ENCODE measurements around the gene PIGQ.
"Not testable (repeated sequence)": the region's sequence is repeated elsewhere in the genome, so short reads cannot be mapped to it uniquely, and the experiment has no call there.

Gene PIGQ

DNA sequence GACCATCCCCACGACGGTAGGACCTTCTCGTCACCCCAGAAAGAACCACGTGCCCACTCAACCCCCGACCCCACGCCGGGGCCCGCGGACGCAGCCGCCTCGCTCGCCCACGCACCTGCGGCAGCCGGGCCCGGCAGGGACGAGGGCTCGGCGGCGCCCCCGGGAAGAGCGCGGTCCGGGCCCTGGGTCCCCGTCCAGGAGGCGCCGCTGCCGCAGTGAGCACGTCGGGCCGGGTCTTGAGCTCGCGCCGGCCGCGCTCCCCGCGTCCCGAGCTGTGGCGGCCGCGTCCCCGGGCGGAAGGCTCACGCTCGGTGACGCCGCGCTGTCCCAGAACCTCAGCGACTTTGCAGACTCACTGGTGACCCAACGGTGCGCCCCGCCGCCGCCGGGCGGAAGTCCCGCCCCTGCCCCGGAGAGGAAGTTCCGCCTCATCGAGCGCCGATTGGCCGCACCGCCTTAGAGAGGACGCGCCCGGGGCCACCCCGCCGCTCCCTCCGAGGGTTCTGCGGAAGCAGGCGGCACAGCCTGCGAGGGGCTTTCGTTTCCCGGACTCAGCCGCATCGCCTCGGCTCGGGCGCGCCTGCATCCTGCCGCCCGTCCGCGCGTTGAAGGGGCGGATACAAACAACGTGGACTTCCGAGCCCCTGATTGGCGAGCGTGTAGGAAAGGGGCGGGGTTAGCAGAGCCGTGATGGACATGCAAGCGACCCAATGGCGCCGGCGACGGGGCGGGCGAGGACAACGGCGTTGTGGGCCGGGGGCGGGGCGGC, 19.3 kb downstream of the PIGQ start:
- DNase-seq: peak; percentile 98

DNA sequence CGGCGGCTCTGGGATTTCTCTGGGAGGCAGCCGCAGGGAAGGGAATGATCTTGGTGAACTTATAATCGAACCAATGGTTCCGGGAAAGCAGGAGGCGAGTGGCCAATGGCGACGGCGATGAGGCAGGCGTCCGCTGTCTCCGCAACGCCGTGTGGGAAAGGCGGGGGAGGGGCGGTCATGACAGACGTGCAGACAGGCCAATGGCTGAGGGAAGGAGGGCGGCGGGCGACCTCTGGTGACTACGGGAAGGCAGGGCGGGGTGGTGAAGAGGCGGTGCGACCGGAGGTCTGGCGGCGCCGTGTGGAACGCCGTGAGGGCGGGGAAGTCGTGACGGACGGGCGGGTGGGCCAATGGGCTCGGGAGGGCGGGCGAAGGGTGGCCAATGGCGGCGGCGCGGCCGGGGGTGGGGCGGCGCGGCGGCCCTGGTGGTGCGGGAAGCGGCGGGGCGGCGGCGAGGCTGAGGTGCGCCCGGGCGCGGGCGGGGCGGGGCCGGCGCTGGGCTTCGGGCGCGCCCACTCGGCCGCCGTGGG, 20.0 kb downstream of the PIGQ start, which contains the start of gene RAB40C:
Gene RAB40C (plus strand): TSS at position 409 of the 530 bp plus-strand sequence. CDS start 226 bp downstream, outside the sequence.
- peak; percentile 98 to 99 for DNase-seq

DNA sequence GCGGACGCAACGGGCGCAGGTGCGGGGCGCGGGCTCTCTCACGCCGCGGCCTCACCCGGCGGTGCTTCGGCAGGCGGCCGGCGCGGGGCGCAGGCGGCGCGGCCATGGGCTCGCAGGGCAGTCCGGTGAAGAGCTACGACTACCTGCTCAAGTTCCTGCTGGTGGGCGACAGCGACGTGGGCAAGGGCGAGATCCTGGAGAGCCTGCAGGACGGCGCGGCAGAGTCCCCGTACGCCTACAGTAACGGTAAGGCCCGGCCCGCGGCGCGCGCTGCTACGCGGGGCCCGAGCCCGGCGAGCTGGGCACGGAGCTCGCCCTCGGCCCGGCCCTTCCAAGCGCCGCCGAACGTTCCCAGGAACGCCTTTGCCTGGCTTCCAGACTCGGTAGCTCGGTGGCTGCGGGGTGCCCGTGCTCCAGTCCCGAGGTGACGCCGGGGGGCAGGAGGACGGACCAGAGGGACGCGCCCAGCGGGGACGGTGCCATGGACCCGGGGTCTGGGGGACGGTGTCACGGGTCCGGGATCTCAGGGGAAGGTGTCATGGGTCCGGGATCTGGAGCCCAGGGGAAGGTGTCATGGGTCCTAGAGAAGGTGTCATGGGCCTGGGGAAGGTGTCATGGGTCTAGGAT, 20.5 kb downstream of the PIGQ start:
- no peak for DNase-seq

DNA sequence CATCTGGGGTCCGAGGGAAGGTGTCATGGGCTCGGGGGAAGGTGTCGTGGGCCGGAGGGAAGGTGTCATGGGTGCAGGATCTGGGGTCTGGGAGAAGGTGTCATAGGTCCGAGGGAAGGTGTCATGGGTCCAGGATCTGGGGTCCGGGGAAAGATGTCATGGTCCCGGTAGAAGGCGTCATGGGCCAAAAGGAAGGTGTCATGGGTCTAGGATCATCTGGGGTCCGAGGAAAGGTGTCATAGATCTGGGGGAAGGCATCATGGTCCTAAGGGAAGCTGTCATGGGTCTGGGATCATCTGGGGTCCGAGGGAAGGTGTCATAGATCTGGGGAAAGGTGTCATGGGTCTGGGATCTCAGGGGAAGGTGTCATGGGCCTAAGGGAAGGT, 21.0 kb downstream of the PIGQ start:
- DNase-seq: no peak

DNA sequence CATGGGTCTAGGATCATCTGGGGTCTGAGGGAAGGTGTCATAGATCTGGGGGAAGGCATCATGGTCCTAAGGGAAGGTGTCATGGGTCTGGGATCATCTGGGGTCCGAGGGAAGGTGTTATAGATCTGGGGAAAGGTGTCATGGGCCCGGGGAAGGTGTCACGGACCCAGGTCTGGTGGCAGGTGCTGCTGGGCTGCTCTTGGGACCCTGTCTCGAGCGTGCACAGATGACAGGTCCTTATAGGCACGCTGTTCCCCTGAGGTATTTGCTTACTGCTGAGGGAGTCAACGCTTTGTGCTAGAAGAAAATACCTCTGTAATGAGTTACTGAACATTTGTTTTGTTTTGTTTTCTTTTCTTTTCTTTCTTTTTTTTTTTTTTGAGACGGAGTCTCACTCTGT, 21.5 kb downstream of the PIGQ start:
- DNase-seq: no peak

DNA sequence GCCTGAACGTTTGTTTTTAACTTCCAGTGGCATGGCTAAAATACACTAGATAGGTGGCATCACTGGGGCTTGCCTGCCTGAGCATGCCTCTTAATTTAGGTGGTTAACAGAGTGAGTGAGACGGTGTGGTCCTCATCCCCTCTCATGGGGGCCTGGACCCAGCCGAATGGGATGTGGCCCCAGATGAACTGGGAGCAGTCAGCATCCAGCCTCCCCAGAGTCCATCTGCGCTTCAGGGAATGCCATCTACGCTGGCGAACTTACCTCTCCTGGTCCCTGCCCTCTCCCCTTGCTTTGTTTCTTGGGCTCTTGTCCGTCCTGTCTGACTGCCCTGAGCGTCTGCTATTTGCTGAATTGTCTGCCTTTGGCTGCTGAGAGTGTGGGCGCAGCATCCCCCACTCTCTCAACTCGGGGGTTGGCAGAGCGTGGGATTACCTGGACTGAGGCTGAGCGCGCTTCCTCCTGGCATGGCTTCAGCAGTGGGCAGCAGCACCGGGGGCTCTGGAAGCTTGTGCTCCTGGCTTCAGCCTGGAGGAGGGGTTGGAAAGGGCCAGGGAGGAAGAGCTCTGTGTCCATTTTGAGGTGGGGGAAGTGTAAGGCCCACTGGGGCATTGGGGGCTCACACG, 22.2 kb downstream of the PIGQ start:
- DNase-seq: no peak

DNA sequence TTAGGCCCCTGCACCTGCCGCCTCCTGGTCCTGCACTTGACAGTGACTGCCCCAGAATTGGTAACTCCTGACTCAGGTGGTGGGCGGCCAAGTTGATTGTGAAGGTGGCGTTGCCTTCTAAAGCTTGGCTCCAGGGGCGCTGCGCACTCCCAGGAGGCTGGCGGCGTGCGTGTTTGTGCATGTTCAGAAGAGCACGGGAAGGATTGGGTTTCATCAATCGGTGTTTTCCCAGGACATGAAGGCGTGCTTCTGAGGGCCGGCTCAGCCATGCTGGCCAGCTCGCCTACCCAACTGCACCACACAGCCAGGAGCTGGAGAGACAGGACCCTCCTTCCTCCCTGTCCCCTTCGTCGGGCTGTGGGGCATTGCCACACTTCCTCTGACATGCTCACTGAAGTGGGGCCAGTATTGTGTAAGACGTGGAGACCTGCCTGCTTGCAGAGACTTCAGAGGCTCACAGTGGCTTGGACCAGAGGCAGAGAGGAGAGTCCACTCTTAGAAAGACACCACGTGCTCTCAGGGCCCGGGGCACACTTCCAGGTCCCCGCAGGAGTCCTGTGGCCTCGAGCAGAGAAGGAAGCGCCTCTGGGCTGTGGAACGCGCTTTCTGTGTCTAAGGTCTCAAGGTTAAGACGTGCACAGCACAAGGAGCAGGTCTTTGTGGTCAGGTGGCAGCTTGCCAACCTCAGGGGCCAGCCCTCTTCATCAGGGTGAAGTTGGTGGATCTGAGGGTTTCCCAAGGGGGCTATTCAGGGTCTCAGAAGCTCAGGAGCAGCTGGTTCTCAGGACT, 22.9 kb downstream of the PIGQ start:
- DNase-seq: no peak

DNA sequence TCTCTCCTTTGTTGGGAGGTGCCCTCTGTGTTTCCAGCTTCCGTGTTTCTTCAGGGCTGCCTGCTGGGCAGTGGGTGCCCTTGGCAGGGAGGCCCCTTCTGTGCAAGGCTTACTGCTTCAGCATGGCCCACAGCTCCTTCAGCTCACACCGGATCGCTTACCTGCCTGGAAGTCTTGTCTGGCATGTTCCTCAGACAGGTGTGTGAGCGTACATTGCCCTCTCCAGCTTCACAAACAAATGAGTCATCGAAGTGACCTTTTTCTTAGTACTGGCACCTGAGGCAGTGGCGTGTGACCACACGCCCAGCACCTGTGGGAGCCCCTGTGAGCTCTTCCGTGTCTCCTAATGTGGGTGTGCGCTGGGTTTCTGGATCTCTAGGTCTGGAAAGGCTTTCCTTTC, 23.6 kb downstream of the PIGQ start:
- DNase-seq: no peak

DNA sequence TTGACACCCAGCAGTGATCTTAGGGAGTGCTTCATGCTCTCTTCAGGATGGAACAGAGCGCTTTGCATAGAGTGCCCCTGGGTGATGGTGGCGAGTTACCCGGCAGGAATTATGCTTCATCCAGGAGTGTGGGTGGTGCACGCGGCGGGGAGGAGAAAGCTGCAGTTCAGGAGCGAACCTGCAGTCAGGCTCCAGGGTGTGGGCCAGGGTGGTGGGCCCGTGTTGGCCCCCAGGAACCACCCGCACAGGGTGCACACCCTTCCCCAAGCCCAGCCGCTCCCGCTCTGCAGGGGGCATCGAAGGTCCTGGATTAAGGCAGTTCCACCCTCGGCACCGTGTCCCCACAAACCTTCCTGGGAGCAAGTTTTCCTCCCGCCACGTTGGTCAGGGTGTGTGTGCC, 24.0 kb downstream of the PIGQ start:
- DNase-seq: no peak

DNA sequence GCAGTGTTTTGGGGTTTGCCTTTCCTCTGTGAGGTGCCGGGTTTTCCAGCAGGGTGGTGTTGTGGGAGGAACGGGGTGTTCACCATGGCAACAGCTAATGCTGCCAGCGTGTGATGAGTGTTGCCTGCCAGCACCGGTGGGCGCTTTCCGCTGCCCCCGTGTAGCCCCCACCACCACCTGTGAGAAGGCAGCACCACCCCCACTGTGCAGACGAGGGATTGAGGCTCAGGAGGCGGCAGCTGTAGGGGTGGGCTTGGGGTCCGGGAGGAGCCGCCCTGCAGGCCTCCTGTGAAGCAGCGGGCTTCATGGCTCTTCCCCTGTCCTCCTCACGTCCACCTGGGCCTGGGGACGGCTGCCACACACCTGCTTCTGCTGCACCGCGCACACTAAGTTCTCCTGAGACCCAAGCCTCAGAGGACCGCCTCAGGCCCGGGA, 25.3 kb downstream of the PIGQ start:
- no peak for DNase-seq

DNA sequence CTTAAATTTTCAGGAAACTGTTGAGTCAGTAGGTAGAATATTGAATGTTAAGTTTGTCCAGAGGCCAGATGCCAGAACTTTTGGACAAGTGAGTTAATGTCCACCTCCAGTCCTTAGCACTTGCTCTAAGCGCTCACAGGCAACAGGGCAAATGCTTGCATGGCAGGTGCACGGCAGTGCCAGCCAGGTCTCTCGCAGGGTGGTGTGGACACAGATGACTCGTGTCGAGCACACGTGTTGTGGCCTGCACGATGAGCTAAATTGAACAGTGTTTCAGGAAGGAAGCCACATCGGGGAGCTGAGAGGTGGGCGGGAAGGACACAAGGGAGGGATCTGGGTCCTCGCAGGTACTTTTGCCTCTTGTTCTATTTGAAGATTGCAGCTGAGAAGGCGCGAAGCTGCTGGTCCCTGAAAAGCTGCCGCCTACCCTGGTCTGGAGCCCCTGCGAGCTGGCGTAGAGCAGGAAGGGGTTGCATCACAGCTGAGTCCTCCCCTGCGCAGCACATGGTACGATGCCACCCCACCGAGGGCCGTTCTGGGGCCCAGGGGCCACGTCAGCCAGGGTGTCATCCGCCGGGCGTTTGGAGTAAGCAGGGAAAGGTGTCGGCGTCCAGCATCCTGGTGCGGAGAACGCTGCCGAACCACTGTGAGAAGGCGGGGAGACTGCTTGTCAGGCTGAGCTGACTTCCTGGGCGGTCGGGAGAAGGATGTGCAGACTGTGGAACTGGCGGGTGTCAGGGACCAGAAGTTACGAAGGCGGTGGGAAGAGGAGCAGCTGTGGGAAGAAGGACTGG, 26.4 kb downstream of the PIGQ start:
- DNase-seq: no peak

DNA sequence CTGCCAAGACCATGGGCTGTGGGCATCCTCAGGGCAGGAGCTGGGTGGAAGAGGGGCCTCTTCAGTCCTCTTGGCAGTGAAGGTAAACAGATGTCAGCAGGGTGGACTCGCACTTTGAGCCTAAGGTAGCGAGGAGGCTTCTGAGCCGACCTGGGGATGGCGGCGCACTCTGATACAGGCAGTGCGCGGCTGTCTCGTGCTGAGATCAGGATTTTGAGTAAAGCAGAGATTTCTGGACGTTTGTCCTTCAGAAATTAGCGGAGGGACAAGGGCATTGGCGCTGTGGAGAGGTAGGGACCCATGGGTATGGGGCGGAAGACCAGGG, 26.9 kb downstream of the PIGQ start:
- no peak for DNase-seq

DNA sequence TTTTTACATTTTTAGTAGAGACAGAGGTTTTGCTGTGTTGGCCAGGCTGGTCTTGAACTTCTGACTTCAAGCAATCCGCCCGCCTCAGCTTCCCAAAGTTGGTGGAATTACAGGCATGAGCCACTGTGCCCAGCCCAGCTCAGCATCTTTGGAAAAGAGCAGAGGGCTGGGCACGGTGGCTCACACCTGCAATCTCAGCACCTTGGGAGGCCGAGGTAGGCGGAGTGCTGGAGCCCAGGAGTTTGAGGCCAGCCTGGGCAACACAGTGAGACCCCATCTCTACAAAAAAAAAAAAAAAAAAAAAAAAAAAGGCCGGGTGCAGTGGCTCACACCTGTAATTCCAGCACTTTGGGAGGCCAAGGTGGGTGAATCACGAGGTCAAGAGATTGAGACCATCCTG, 27.9 kb downstream of the PIGQ start:
- not testable (repeated sequence) for DNase-seq

DNA sequence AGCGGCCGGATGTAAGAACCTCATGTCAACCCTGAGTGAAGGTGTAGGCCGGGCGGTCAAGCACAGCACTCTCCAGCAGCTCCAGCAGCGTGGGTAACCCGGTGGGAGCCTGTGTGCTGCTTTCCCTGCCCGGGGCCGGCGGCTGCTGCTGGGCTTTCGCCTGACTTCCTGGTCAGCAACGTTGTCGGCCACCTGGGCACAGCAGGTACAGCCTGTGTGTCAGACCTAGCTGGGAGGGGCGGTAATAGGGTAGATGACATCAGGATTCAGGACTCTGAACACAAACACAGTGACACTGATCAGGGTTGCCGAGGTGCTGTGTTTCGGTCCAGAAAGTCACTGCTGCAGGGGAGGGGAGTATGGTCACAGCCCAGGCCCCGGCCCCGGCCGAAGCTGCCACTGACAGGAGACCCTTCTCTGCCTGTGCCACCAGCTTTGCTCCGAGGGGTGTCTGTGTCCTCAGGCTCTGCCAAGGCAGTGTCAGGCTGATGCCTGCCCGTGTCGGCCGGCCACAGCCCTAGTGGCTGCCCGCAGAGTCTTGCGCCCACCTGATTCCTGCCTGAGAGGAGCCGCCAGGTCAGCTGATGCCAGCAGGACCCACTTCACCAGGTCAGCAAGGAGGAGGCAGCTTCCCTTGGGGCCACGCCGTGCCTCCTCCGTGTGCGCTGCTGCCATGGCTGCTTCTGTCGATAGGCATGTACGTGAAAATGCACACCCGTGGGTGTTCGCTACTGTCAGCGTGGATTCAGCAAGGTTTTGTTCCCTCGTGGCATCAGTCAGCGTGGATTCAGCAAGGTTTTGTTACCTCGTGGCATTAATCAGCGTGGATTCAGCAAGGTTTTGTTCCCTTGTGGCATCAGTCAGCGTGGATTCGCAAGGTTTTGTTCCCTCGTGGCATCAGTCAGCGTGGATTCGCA, 29.3 kb downstream of the PIGQ start:
- DNase-seq: no peak

DNA sequence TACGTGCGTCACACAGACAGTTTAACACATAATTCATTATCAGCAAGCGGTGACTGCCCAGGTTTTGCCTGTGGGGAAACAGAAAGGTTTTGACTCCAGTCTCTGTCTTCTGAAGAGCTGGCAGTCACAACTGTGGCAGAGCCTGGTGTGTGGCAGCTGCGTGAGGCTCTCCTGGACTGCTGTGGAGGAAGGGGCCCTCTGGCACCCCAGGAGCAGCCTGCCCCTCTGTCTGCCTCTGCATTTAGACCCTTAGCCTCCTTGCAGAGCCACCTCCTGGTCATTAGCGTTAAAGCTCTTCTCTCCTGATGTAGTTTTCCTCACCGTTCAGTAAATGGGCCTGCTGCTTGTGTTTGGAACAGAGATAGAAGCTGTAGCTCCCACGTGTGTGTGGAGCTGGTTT, 31.0 kb downstream of the PIGQ start:
- DNase-seq: no peak

DNA sequence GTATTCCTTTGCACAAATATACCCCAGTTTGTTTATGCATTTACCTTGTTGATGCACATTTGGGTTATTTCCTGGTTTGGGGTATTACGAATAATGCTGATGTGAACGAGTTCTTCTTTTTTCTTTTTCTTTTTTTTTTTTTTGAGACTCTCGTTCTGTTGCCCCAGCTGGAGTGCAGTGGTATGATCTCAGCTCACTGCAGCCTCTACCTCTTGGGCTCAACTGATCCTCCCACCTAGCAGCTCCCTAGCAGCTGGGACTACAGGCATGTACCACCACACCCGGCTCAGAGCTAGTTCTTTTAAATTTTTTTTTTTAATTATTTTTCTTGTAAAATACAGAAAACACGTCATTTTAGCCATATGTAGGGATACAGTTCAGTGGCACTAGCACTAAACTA, 34.2 kb downstream of the PIGQ start:
- no peak for DNase-seq

DNA sequence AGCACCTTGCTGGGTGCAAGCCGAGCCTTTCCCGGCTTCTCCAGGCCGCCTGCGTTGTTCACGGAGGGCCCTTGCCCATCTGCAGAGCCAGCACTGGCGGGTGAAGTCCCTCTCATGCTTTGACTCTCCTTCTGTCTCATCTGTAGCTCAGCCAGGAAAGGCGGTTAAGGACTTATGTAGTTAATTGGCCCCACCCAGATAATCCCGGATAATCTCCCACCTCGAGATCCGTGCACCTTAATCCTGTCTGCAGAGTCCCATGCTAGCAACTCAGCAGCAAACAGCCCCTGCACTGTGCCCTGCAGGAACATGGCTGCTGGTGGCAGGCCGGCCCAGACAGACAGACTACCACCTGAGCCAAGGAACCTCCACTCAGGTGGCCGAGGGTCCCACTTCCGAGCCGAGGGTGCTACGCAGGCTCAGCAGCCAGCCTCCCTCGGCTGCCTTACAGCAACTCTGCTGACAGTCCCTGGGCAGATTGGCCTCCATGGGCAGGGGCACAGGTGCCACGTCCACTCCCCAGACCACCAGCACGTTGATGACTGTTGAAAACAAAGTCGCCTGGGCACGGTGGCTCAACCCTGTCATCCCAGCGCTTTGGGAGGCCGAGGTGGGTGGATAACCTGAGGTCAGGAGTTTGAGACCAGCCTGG, 37.0 kb downstream of the PIGQ start:
- no peak for DNase-seq

DNA sequence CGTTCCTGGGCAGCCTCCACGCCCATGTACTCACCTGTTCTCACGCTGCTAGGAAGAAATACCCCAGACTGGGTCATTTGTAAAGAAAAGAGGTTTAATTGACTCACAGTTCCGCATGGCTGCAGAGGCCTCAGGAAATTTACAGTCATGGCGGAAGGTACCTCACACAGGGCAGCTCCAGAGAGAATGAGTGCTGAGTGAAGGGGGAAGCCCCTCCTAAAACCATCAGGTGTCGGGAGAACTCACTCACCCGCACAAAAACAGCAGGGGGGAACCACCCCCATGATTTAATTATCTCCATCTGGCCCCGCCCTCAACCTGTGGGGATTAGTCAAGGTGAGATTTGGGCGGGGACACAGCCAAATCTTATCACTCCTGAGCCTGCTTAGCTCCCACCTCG, 38.3 kb downstream of the PIGQ start:
- peak in 1 of 2 donors; percentile 49 for DNase-seq

DNA sequence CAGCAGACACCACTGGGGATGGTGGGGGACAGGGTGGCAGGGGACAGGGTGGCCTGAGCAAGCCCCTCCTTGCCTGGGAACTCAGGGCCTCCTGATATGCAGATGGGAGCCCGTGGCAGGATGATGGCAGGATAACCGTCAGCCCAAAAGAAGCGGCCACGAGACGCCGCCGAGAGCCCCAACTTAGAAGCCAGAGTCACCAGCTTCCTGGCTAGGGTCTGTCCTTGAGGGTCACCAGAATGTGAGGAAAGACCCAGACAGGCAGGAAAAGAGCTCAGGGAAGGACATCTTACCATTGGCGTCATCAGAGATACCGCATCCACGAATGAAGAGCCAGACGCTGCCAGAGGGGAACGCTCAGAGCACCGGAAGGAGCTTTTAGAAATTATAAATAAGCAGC, 39.5 kb downstream of the PIGQ start:
- DNase-seq: no peak

DNA sequence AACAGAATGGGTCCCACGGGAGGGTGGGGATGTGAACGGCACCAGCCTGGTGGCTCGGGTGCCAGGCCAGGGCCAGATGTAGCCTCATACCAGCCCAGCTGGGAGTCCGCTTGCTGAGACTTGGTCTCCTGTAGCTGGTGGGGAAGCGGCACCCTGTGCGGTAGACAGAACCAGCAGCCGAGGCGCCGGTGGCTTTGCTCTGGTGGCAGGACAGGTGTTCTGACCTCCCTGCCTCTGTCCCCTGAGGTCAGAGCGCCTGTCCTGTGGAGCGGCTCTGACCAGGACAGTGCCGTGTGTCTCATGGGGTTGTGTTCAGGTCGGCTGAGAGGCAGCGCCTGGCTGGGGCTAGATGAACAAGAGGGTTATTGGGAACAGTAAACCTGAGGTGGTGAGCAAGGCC, 40.2 kb downstream of the PIGQ start:
- no peak for DNase-seq

Measured in stimulated activated CD4-positive, alpha-beta T cell treated with anti-CD3 and anti-CD28 coated beads, Interleukin-2, amount 100 ng/mL, for 48 hours (primary cell).